ENCODE results near the gene ERC2.
"Not testable (repeated sequence)": the region's sequence is repeated elsewhere in the genome, so short reads cannot be mapped to it uniquely, and the experiment has no call there.

Gene ERC2

GRCh38 chr3:56468184-56469106 lies at the start of gene ERC2:
TSS of gene ERC2 (minus strand) at chr3:56468467.
- peak within 1 kb of the TSS; percentile 28 for H3K4me3 ChIP-seq (ENCODE audit: control insufficient read depth, low read depth, low read length)
- TF ChIP-seq, protein P1, sequence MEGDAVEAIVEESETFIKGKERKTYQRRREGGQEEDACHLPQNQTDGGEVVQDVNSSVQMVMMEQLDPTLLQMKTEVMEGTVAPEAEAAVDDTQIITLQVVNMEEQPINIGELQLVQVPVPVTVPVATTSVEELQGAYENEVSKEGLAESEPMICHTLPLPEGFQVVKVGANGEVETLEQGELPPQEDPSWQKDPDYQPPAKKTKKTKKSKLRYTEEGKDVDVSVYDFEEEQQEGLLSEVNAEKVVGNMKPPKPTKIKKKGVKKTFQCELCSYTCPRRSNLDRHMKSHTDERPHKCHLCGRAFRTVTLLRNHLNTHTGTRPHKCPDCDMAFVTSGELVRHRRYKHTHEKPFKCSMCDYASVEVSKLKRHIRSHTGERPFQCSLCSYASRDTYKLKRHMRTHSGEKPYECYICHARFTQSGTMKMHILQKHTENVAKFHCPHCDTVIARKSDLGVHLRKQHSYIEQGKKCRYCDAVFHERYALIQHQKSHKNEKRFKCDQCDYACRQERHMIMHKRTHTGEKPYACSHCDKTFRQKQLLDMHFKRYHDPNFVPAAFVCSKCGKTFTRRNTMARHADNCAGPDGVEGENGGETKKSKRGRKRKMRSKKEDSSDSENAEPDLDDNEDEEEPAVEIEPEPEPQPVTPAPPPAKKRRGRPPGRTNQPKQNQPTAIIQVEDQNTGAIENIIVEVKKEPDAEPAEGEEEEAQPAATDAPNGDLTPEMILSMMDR (IDR thresholded peaks at IDR 0.05; ENCODE audit: control insufficient read depth, insufficient read depth, low read depth, low read length, missing control alignments) = no peak
- DNase-seq (ENCODE audit: low read depth) = no peak

- DNase-seq (ENCODE audit: low read depth) = no peak
- TF ChIP-seq, protein P1 (IDR thresholded peaks at IDR 0.05; ENCODE audit: control insufficient read depth, insufficient read depth, low read depth, low read length, missing control alignments) = no peak
- no peak overlapping the region for H3K4me3 ChIP-seq (ENCODE audit: control insufficient read depth, low read depth, low read length)
Measured at GRCh38 chr3:56502738-56503137, 34.5 kb upstream of the ERC2 start.

GRCh38 chr3:56496376-56496775 lies 28.1 kb upstream of the ERC2 start:
- H3K4me3 ChIP-seq (ENCODE audit: control insufficient read depth, low read depth, low read length); DNase-seq (ENCODE audit: low read depth): not testable (repeated sequence)

GRCh38 chr3:56494679-56495322 lies 26.5 kb upstream of the ERC2 start:
- DNase-seq (ENCODE audit: low read depth) = peak; percentile 46
- TF ChIP-seq, protein P1 (IDR thresholded peaks at IDR 0.05; ENCODE audit: control insufficient read depth, insufficient read depth, low read depth, low read length, missing control alignments) = peak; percentile 95
- H3K4me3 ChIP-seq (ENCODE audit: control insufficient read depth, low read depth, low read length) = no peak overlapping the region

DNA sequence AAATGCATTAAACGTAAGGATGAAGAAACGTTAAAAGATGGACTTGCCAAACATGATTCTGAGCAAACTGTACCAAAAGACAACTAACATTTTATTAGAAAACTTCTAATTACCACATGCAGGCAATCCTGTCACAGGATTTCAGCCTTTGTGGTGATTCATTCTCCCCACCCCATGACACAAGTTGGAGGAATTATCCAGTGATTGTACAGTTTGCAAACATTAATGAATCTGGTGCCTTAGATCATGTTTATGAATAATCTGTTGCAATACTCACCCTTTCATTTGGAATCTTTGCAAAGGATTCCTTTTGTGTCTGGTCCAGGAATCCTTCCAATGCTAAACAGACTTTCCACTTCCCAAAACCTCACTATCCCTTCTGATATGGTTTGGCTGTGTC lies 23.3 kb upstream of the ERC2 start:
- no peak overlapping the region for H3K4me3 ChIP-seq (ENCODE audit: control insufficient read depth, low read depth, low read length)
- TF ChIP-seq, protein P1 (IDR thresholded peaks at IDR 0.05; ENCODE audit: control insufficient read depth, insufficient read depth, low read depth, low read length, missing control alignments) = no peak
- no peak for DNase-seq (ENCODE audit: low read depth)

- no peak for DNase-seq (ENCODE audit: low read depth)
- TF ChIP-seq, protein P1 (IDR thresholded peaks at IDR 0.05; ENCODE audit: control insufficient read depth, insufficient read depth, low read depth, low read length, missing control alignments) = no peak
- H3K4me3 ChIP-seq (ENCODE audit: control insufficient read depth, low read depth, low read length) = no peak overlapping the region
Measured at GRCh38 chr3:56488812-56489600, 20.7 kb upstream of the ERC2 start.

Measured in AG09309 (cell line).